Ovary (tissue), 3 donors: ENCODE data around the gene ABCA2.

Experiments
- CTCF ChIP-seq, 3 donors: fragments of 450-650 bp in 2 of 3; fragments of 200-600 bp in 1 of 3; IDR thresholded peaks; one replicate each; pipeline versions ENCODE4 v1.5.1 to v1.8.0; 2016 to 2022; ENCODE audit warnings: antibody characterized with exemption in 3 of 3, mild to moderate bottlenecking in 1 of 3
- POLR2A ChIP-seq: fragments of 450-650 bp; IDR thresholded peaks from one replicate; pipeline ENCODE4 v1.6.1; 2017; ENCODE audit warnings: antibody characterized with exemption, mild to moderate bottlenecking, moderate library complexity
- donor health status: DM: no; HTN: no; CAD: no.

GRCh38 chr9:137052998-137053943 is 25.2 kb upstream of the ABCA2 start:
- TF ChIP-seq CTCF (IDR thresholded peaks at IDR 0.05) (no peak), POLR2A (no peak)
